Stromal cell of bone marrow (primary cell): Measurements from ENCODE around the gene KCNJ6.
A peak's percentile ranks its signal among the peaks of the same experiment; 100 is the strongest.

Source experiments
- DNase-seq: peaks from one replicate; pipeline ENCODE4 v3.0.0-alpha.2; 2012; ENCODE audit warnings: low read depth

Gene KCNJ6

DNA sequence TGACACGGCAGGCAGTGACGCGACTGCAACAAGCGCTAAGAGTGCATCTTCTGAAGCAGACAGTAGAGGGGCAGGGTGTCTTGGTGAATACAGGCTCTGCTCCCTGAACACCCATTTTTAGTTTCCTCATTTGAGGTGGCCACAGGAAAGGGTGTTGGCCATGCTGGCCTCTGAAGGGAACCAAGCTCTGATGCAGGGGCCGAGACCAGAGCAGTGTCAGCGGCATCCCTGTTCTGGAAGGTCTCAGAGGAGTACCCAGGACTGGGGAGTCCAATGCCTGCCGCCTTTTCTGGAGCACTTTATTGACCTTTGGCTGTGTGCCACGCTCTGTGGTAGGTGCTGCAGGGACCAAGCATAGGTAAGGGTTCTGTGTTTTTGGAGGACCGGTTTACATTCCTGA is 100.4 kb downstream of the KCNJ6 start:
- DNase-seq: no peak

DNA sequence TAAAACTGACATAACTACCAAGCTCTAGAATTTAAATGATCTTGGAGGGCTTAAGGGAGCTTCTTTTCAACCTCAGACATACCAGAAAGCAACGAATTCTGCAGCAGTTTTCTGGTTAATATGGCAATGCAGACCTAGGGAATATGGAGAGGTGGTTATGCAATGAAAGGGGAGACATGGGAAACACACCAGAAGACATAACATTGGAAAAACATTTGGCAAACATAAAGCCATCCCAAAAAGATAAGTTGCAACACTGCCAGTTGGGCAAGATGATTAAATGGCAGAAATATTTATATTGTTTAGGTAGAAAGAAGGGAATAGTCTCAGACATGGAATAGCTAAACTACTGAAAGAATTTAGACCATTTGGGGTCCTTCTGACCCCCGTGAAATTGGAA is 104.5 kb downstream of the KCNJ6 start:
- no peak for DNase-seq

DNA sequence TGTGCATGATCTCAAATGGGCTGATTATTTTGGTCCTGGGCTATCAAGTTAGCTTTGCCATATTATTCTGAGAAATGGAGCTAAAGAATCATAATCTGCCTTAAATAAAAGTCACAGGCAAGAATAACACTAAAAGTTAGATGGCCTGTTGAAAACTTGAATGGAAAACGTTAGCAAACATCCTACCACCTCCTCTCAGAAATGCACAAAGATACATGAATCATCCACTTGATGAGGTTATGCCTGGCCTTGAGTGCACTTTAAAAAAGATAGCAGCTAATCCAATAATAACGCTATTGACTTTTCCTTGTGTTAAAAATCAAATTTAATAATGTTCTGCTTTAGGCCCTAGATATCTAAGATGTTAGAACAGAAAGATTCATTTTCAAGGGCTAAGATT is 108.0 kb downstream of the KCNJ6 start:
- DNase-seq: no peak

DNA sequence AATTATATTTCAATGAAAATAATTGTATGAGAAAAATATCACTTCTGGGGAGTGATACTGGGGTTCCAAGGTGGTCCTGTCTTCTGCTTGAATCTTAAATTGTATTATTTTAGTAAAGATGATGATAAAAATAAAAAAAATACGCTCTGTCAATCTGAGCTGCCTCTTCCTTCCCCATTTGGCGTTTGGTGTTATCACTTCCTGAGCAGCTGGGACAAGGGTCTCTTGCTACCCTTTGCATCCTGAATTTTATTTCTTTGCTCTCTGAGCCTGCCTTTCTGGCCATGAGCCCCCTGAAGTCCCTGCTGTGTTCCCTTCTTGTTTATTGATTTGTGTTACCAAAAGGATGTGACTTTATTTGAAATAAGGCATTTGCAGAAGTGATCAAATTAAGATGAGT is 111.0 kb downstream of the KCNJ6 start:
- no peak for DNase-seq

DNA sequence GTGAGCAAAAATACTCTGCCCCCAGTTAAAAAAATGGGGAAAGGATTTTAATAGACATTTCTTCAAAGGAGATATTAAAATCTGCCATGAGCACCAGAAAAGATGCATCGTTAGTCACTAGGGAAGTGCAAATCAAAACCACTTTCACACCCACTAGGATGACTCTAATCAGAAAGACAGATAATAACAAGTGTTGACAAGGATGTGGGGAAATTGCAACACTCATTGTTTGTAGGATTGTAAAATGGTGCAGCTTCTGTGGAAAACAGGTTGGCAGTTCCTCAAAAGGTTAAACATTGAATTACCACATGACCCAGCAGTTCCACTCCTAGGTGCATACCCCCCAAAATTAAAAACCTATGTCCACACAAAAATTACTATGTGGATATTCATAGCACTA is 112.3 kb downstream of the KCNJ6 start:
- DNase-seq: no peak

DNA sequence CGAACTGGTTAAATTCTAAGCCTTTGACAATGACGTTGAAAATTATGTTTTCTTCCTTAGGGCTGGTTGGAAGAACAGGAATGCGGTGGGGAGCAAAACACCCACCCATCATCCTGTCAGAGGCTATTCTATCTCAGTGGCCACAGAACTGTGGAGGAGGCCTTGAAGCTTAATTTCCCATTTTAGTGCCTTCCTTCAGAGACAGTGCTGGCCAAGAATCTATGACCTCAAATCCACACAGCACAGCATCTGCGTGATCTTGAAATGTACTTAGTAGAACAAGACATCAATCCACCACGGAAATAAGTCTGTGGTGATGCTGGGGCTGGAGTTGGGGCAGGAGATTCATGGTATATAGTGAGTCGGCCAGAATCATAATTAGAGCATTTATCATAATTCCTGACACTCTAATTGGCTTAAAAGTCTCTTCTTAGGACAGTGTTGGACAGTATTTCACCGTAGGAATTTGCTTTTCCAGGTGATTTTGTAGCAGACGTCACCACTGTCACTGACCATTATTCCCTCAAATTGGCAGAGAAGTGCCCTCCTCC is 113.1 kb downstream of the KCNJ6 start:
- no peak for DNase-seq

DNA sequence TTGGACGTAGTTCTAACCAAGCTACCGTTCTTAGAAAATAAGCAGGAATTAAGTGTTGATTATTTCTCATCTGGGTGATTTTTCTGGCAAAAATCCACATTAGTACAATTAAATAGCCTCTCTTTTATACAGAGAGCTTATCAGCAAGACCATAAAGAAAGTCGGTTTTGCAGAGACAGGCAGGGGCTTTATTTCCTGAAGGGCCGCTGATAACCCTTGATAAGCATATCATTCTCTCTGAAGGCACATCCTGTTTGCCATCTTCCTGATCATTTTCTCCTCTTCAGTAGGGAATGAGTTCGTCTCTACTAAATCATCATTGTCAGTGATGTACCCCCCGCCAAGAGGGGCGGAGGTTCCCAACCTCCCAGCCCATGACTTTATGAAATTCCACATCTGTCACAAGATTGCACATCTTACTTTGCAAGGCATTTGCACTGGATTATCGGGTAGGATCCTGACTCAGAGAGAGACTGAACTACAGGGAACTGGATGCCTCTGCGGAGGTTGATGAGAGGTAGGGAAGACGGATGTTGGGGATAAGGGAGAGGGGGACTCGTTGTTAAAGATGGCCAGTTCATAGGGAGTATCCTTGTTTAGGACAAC is 115.7 kb downstream of the KCNJ6 start:
- no peak for DNase-seq

DNA sequence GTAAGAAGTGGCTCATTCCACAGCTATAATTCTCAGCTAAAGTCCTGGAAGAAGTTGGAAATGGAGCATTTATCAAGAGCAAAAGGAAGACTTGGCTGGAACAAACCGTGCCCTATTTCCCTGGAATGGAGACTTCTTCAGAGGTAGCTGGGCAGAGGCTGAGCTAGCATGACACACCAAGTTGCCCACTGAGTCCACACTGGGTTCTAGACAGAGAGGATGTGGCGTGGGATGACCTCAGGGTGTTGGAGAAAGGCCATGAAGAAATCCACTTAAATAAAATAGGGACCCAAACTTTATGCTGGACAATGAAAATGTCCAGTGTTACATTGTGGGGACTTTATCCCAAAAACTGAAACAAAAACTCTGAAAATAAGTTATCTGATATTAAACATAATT is 116.2 kb downstream of the KCNJ6 start:
- no peak for DNase-seq

DNA sequence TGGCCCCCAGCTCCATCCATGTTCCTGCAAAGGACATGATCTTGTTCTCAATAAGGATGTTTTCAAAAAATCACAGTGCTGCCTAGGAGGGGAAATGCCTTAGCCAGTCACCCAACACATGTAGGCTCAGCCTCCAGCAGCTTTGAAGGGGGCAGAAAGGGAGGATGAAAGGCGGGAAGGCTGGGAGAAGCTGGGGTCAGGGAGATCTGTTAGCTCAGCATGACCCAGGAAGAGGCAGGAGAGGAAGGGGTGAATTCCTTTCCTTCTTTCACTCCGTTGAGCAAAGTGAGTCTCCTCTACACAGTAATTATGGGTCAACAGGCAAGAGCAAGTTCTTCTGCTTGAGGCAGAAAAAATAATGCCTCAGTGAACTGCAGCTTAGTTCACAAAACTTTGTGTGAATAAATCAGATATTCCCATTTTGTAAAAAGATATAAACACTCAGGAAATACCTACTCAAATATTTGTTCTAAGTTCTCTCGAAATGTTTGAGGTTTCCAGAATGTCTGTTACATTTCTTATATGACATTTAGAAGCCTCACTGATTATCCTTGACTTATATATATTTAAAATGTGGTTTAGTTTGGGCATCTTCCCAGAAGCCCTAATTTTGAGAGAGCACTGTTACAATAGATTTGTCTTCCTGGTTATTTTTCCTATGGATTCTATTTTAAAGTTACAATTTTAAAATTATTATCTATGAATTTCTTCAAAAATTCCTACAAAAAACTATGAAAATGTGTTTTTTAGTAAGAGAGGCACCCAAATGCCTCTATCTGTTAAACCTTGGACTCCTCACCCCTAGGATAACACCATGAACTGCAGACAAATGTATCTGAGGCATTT is 116.8 kb downstream of the KCNJ6 start:
- no peak for DNase-seq

DNA sequence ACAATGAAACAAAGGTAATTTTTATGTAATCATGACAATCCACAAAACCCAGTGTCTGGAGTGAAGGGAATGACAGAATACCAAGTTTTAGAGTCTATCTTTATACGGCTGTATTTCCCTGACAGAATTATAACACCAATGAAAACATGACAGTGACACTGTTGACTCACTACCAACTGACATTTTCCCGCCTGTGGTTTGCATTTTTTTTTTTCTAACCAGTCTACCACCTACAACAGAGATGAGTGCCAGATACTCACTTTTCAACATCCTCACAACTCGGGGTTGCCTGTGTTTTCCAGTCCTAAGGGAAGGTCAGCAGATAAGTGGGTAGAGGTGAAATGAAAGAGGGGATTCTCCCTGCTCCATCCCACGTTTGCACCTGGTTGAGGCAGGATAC is 118.9 kb downstream of the KCNJ6 start:
- no peak for DNase-seq

DNA sequence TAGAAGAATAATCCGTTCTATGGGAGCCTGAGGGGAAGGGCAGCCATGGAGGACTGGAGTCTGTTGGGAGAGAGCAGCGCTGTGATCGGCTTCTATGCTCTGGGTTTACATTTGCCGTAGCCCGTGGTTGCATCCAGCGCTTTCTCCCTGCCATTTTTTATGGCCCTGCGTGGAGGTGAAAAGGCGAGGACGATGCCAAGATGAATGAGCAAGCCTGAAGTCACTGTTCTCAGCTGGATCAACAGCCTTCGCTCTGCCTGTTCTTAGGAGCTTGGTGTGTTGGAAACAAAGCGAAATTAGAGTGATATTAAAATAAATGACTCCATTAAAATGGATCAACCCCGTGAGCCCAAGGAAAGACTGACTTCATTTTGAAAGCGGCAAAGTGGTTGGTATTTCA is 120.2 kb downstream of the KCNJ6 start:
- DNase-seq: no peak

DNA sequence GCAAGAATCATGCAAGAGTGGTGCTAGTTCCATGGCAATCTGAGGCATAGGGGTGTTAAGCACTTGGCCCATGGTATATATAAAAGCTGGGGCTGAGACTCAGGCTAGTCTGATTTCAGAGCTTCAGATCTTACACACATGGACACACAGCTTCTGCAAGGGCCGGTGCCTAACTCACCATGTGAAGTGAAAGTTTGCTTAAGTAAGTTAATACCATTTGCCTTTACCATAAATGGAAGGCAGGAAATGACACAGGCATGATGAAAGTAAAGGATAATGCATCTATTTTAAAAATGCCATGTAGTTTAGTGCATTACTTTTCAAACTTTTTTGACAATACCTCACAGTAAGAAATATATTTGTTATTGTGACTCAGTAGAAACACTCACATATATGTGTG is 122.6 kb downstream of the KCNJ6 start:
- no peak for DNase-seq

DNA sequence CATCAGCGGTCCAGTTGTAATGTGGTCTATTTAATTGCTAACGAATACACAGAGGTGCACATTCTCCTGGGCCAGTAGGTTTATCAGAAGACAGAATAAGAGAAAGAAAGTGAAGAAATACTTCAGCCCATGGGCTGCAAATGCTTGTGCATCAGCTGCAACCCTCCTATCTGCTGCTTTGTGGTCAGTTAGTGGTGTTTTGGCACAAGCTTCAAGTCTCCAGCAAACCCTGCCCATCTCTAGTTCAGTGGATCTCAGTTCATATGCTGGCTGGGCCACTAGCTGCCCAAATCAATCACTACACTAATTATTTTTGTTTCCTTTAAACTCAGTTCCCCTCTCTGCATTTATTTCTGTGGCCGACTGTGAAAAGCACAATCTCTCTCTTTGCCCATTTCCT is 124.2 kb downstream of the KCNJ6 start:
- DNase-seq: no peak

DNA sequence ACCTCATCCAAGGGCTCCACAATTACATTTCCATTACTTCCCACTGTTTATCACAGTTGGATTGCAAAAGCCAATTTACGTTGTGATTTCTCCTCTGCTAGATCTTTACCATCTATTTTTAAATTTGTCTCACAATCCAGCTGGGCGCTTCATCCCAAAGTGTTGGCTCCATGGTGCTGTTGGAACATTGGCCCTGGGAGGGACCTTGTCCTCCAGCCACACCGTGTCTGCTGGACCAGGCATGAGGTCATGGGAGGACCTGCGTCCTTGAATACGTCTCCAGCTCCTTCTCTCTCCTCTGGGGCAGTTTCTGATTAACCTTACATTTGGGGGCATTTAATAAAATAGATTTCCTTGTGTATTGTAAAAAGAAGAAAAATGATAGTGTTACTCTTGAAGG is 125.4 kb downstream of the KCNJ6 start:
- DNase-seq: no peak

DNA sequence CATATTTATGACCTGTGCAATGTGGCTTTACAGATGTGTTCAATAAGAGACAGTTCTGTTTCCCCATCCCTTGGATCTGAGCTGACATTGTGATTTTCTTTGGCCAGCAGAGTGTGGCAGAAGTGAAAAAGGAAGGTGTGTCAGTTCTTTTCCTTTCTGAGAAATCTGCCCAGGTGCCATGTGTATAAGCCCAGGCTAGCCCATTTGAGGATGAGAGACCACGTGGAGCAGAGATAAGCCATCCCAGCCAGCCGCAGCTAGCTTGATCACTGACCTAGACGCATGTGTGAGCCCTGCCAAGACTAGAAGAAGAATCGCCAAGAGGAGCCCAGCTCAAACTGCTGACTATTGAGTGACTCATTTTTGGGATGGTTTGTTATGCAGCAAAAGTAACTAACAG is 127.8 kb downstream of the KCNJ6 start:
- no peak for DNase-seq

DNA sequence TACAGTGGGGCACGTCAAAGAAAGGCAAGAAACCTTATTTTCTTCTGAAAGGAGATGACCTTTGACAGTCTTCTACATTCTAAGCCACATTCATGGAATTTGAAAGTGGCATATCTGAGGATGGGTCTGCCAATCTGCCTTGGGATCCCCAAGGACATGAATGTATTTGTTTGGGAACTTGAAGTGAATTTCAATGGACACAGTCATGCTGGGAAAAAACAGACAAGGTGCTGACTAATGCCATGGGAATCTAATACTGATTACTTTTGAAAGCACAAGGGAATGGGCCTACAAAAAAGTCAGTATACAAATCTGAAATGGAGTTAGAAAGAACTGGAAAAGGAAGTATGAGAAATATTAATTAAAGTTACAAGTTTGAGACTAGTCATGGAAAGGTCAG is 128.8 kb downstream of the KCNJ6 start:
- DNase-seq: peak; percentile 58

DNA sequence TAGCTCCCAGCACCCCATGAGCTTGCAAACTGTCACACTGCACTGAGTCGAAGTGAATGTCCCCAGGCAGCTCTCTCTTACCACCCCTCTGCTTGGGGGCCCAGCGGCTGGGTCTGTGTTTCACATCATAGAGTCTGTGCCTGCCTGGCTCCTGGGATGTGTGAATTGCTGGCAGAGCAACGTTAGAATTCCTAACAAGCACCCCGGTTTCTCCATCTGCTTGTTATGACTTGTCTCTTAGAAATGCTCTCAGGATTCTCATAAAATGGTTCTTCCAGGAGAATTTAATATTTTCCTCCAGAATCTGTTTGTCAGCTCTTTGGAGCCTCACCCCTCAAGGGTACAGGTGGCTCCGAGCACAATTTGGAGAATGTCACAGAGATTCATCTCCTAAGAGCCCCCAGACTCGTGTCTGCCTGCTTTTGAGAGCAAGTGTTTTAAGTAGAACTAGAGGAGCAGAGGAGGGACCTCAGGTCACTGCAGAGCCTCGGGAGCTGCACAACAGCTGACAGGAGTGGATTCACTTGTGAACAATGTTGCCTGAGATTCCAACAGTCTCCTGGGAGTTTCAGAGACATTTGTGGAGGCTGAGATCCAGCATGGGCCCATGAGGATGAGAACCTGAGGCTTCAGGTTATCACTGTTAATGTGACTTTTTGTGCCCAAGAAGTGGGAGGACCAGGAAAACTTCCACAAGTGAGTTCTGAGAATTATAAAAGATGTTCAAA is 131.5 kb downstream of the KCNJ6 start:
- no peak for DNase-seq

DNA sequence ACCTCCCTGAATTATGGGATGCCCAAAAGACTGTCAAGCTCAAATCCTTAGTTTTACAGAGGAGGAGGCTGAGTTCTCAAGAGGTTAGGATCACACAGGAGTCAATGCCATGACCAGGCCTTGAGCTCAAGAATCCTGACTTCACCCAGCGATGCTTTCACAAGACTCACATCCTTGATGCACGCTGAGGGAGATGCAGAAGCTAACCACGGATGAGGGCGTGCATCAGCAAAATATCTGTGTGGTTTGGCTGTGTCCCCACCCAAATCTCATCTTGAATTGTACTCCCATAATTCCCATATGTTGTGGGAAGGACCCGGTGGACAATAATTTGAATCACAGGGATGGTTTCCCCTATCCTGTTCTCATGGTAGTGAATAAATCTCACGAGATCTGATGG is 133.2 kb downstream of the KCNJ6 start:
- DNase-seq: peak; percentile 35

DNA sequence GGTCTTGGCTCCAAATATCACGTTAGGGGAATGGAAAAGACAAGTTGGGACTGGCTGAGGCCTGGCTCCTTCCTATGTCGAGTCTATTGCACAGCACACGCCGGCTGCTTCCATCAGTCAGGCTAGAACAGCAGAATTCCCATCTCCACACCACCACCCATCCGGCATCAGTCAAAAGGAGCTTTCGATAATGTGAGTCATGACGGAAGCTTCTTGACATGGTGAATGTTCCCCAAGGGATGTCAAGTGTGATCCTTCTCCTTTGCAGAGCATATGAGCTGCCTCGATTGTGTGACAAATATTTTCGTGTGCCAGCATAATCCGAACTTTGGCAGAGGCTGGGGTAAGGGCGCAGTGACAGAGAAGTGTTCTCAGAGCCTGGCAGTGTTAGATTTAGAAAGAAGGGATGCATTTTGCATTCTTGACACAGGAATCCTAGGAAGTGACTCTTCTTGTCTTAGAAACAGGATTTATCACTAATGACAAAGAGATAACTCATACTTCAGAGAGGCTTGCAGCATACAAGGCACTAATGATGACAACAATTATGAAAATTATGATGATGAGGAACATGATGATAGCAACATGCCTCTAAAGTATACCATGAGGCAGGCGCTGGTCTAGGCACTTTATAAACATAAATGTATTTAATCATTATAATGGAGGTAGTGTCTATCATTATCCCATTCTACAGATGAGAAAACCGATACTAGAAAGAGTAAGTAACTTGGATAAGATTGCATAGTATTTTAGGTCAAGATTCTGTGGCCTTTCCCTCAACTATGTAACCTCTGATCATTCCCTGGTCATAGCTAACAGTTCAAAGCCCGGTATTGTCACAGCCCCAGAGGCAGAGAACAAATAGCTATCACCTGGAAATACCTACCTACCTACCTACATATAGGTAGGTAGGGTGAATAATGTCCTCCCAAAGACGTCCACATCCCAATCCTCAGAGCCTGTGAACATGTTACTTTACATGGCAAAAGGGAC is 135.0 kb downstream of the KCNJ6 start:
- DNase-seq: no peak

DNA sequence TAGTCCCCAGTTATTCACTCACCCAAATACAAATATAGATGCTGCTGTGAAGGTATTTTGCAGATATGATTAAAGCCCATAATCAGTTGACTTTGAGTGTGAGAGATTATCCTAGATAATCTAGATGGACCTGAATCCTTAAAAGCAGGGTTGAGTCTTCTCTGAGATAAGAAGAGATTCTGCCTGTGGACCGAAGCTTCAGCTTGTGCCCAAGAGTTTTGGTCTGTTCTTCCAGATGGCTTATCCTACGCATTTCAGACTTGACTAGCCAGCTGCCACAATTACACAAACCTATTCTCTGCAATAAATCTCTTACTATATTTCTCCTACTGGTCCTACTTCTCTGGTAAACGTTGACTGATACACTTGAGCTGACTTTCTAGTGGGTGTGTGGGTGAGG is 145.1 kb downstream of the KCNJ6 start:
- no peak for DNase-seq

DNA sequence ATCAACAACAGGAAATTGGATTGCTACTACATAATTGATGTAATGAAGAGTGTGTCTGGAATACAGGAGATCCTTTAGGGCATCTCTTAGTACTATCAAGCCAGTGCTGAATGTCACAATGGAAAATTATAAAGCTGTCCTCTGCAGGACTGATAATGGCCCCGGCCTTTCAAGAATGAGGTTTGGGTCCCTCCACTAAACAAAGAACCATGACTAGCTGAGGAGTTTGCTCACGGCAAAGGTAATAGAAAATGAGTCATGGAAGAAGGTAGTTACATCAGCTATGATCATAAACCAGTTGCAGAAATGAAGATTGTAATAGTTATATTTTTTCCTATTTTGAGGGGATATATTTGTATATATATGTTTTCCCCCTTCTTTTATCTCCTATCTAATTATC is 145.8 kb downstream of the KCNJ6 start:
- DNase-seq: no peak

DNA sequence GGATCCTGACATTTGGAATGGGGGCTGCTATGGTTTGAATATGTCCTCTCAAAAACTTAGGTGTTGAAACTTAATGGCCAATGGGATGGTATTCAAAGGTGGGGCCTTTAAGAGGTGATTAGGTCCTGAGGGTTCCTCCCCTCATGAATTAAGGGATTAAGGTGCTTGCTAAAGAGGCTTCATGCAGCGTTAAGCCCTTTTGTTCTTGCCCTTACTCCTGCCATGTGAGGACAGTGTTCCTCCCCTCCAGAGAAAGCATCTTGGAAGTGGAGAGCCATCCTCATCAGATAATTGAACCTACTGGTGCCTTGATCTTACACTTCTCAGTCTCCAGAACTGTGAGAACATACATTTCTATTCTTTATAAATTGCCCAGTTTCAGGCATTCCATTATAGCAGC is 146.6 kb downstream of the KCNJ6 start:
- no peak for DNase-seq
